Spinal cord (tissue), 10 donors: Measurements from ENCODE around the gene CHMP3. TPM values are rescaled to one million over a fixed set of nuclear protein-coding genes. Genes with fewer than 3 reads are reported as not detected.

Source experiments
- DNase-seq, 6 donors: peaks; one replicate each; pipeline versions ENCODE4 v3.0.0 to v3.0.0-alpha.2; 2013 to 2015; ENCODE audit warnings: low spot score in 6 of 6, low read depth in 4 of 6
- H3K27ac ChIP-seq: one replicate; pipeline ENCODE4 v1.5.1; 2013; ENCODE audit warnings: low read depth, low read length, control low read depth
- H3K27me3 ChIP-seq: one replicate; pipeline ENCODE4 v1.6.1; 2013; ENCODE audit warnings: low read length; ENCODE audit not compliant: control insufficient read depth, insufficient read depth
- H3K36me3 ChIP-seq: one replicate; pipeline ENCODE4 v1.6.1; 2013; ENCODE audit warnings: low read length; ENCODE audit not compliant: control insufficient read depth, insufficient read depth
- H3K4me1 ChIP-seq: one replicate; pipeline ENCODE4 v1.6.1; 2013; ENCODE audit warnings: low read length; ENCODE audit not compliant: control insufficient read depth, insufficient read depth
- H3K4me3 ChIP-seq: one replicate; pipeline ENCODE4 v1.5.1; 2013; ENCODE audit warnings: low read depth, low read length, control low read depth
- H3K9me3 ChIP-seq: one replicate; pipeline ENCODE4 v1.6.1; 2013; ENCODE audit warnings: low read length; ENCODE audit not compliant: control insufficient read depth, insufficient read depth
- whole genome bisulfite sequencing: methylation state at CpG from one replicate; pipeline ENCODE4 v1.1.5; 2013; ENCODE audit warnings: missing lambda C conversion rate; ENCODE audit not compliant: insufficient coverage; 5-methylcytosine and 5-hydroxymethylcytosine counted together
- polyA plus RNA-seq, 2 donors: library from polyadenylated mRNA; unstranded; fragments of 120-200 nt; gene quantifications; one replicate each; pipeline ENCODE4 v1.2.1, GENCODE V29; 2013; ENCODE audit not compliant: insufficient read length in 2 of 2
- total RNA-seq, 2 donors: library from RNA; depleted of rRNA in 1 of 2; stranded (reverse); fragments of 120-200 nt in 1 of 2; fragments of >200 nt in 1 of 2; gene quantifications; one replicate each; pipeline versions ENCODE4 v1.2.3 to v1.2.4, GENCODE V29; 2013 to 2014
- donor health status: healthy.

The CHMP3 gene
- total and polyA plus RNA-seq, 4 donors = 59.0 to 137 (median 87.8) TPM

GRCh38 chr2:86518481-86518880 lies 44.8 kb downstream of the CHMP3 start:
- H3K27ac ChIP-seq = no peak overlapping the region
- no peaks in the 10 kb centered on the region for H3K36me3 ChIP-seq
- no peaks in the 10 kb centered on the region for H3K4me1 ChIP-seq
- no peak overlapping the region for H3K4me3 ChIP-seq
- H3K27me3 ChIP-seq = no peaks in the 10 kb centered on the region
- WGBS = no CpG with 5 or more reads among the region's 3 CpGs
- no peaks in the 10 kb centered on the region for H3K9me3 ChIP-seq
- peak in 3 of 6 donors; percentile 2 to 58 (median 35) for DNase-seq

GRCh38 chr2:86513948-86514660 lies 49.1 kb downstream of the CHMP3 start:
- no peaks in the 10 kb centered on the region for H3K9me3 ChIP-seq
- no peak overlapping the region for H3K27ac ChIP-seq
- H3K4me3 ChIP-seq = no peak overlapping the region
- peaks cover 4% of the 10 kb centered on the region for H3K36me3 ChIP-seq
- H3K27me3 ChIP-seq = no peaks in the 10 kb centered on the region
- DNase-seq = no peak
- H3K4me1 ChIP-seq = no peaks in the 10 kb centered on the region
- WGBS = 100% methylated on average over 1 of the region's 5 CpGs

DNA sequence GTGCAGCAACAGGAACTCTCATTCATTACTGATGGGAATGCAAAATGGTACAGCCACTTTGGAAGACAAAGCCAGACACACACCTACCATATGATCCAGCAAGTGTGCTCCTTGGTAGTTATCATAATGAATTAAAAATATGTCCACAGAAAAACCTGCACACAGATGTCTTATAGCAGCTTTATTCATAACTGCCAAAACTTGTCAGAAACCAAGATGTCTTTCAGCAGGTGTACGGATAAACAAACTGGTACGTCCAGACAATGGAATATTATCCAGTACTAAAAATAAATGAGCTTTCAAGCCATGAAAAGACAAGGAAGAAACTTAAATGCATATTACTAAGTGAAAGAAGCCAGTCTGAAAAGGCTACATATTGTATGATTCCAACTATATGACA lies 50.4 kb downstream of the CHMP3 start:
- no peaks in the 10 kb centered on the region for H3K27me3 ChIP-seq
- H3K9me3 ChIP-seq = no peaks in the 10 kb centered on the region
- WGBS = no CpG with 5 or more reads among the region's 2 CpGs
- H3K4me3 ChIP-seq = no peak overlapping the region
- H3K27ac ChIP-seq = no peak overlapping the region
- peaks cover 10% of the 10 kb centered on the region for H3K36me3 ChIP-seq
- peak in 1 of 6 donors; percentile 56 for DNase-seq
- H3K4me1 ChIP-seq = no peaks in the 10 kb centered on the region

DNA sequence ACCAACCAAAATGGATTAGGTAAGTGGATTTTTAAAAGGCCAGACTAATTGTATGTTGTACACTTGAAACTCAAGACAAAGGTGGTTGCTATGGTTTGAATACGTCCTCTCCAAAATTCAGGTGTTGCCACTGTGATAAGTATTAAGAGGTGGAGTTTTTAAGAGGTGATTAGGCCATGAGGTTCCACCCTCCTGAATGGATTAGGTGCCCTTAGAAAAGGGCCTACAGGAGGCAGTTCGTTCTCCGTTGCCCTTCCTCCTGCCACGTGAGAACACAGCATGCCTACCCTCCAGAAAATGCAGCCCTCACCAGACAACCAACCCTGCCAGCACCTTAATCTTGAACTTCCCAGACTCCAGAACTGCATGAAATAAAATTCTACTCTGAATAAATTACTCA lies 51.2 kb downstream of the CHMP3 start:
- peaks cover 10% of the 10 kb centered on the region for H3K36me3 ChIP-seq
- no peak for DNase-seq
- WGBS = 96% methylated on average over 4 of the region's 4 CpGs
- no peaks in the 10 kb centered on the region for H3K27me3 ChIP-seq
- H3K27ac ChIP-seq = no peak overlapping the region
- no peaks in the 10 kb centered on the region for H3K4me1 ChIP-seq
- H3K9me3 ChIP-seq = no peaks in the 10 kb centered on the region
- no peak overlapping the region for H3K4me3 ChIP-seq

- H3K4me3 ChIP-seq = no peak overlapping the region
Measured at GRCh38 chr2:86510436-86510933, 52.8 kb downstream of the CHMP3 start.

DNA sequence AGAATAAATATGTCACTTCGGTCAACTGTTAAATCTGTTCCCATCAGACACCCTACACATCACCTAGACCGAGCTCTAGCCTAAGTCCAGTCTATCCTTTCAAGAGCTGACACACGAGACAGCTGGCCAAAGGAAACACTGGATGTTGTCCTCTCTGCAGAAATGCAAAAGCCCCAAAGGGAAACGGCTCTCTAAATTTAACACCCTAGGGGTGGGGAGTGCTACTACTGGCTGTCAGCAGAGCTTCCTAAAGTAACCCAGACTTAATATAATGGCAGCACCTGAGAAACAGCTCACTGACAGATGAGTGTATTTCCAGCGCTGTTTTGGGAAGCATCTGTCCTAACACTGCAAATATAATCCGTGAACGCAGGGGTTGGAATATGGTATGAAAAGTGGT lies 55.6 kb downstream of the CHMP3 start:
- Histone ChIP-seq H3K4me1 (no peaks in the 10 kb centered on the region), H3K27ac (no peak overlapping the region), H3K4me3 (no peak overlapping the region), H3K27me3 (no peaks in the 10 kb centered on the region), H3K9me3 (no peaks in the 10 kb centered on the region), H3K36me3 (peaks cover 18% of the 10 kb centered on the region)
- WGBS = 95% methylated on average over 2 of the region's 7 CpGs
- DNase-seq = no peak

More at GRCh38 chr2:86510436-86510933, 52.8 kb downstream of the CHMP3 start:
- Histone ChIP-seq H3K9me3 (no peaks in the 10 kb centered on the region), H3K27ac (no peak overlapping the region), H3K36me3 (peaks cover 18% of the 10 kb centered on the region), H3K4me1 (no peaks in the 10 kb centered on the region), H3K27me3 (no peaks in the 10 kb centered on the region)
- no peak for DNase-seq
- WGBS = 100% methylated on average over 2 of the region's 4 CpGs

DNA sequence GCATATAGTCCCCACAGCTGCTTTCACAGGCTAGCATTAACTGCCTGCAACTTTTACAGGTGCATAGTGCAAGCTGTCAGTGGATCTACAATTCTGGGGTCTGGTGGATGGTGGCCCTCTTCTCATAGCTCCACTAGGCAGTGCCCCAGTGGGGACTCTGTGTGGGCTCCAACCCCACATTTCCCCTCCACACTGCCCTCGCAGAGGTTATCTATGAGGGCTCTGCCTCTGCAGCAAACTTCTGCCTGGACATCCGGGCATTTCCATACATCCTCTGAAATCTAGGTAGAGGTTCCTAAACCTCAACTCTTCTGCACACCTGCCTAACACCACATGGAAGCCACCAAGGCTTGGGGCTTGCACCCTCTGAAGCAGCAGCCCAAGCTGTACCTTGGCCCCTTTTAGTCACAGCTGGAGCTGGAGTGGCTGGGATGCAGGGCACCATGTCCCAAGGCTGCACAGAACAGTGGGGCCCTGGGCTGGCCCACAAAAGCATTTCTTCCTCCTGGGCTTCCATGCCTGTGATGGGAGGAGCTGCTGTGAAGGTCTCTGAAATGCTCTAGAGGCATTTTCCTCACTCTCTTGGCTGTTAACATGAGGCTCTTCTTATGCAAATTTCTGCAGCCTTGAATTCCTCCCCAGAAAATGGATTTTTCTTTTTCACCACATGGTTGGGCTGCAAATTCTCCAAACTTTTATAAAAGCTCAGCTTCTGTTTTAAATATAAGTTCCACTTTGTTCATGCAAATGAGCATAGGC lies 62.7 kb downstream of the CHMP3 start:
- DNase-seq = no peak
- Histone ChIP-seq H3K27me3 (no peaks in the 10 kb centered on the region), H3K27ac (no peak overlapping the region), H3K4me3 (no peak overlapping the region), H3K36me3 (peaks cover 21% of the 10 kb centered on the region), H3K9me3 (peaks cover 6% of the 10 kb centered on the region), H3K4me1 (no peaks in the 10 kb centered on the region)
- 100% methylated on average over 2 of the region's 2 CpGs for WGBS

DNA sequence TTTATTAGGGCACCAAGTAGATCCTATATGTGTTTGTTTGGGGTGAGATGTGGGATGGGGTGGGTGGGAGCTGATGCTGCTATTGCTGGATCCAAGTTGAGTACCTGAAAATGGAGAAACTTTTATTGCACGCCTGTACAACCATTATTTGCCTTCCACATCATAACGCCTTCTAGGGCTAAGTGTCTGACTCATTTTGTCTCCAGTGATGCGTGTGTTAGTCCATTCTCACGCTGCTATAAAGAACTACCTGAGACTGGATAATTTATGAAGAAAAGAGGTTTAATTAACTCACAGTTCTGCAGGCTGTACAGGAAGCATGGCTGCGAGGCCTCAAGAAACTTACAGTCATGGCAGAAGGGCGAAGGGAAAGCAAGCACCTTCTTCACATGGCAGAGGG lies 63.9 kb downstream of the CHMP3 start:
- Histone ChIP-seq H3K4me1 (no peaks in the 10 kb centered on the region), H3K27me3 (no peaks in the 10 kb centered on the region), H3K36me3 (peaks cover 21% of the 10 kb centered on the region), H3K4me3 (no peak overlapping the region), H3K9me3 (peaks cover 6% of the 10 kb centered on the region), H3K27ac (no peak overlapping the region)
- WGBS = 96% methylated on average over 2 of the region's 6 CpGs
- DNase-seq = no peak

GRCh38 chr2:86498468-86499260 lies 64.6 kb downstream of the CHMP3 start:
- peaks cover 21% of the 10 kb centered on the region for H3K36me3 ChIP-seq
- no peak overlapping the region for H3K4me3 ChIP-seq
- no peak for DNase-seq
- no peak overlapping the region for H3K27ac ChIP-seq
- no peaks in the 10 kb centered on the region for H3K4me1 ChIP-seq
- no peaks in the 10 kb centered on the region for H3K27me3 ChIP-seq
- 100% methylated on average over 1 of the region's 3 CpGs for WGBS
- H3K9me3 ChIP-seq = peaks cover 6% of the 10 kb centered on the region
